NT2/D1 (cell line): ENCODE results near the gene KLHL29.

Experiments used
- SUZ12 ChIP-seq: IDR thresholded peaks from 2 replicates; pipeline ENCODE4 v1.6.1; 2011; ENCODE audit not compliant: insufficient read length, insufficient read depth; ENCODE audit errors: extremely low read depth
- YY1 ChIP-seq: IDR thresholded peaks from 2 replicates; pipeline ENCODE4 v1.6.1; 2011; ENCODE audit not compliant: insufficient read length, insufficient read depth
- ZNF274 ChIP-seq: IDR thresholded peaks from 2 replicates; pipeline ENCODE4 v1.6.1; 2011; ENCODE audit warnings: mild to moderate bottlenecking, low read depth, low read length

DNA sequence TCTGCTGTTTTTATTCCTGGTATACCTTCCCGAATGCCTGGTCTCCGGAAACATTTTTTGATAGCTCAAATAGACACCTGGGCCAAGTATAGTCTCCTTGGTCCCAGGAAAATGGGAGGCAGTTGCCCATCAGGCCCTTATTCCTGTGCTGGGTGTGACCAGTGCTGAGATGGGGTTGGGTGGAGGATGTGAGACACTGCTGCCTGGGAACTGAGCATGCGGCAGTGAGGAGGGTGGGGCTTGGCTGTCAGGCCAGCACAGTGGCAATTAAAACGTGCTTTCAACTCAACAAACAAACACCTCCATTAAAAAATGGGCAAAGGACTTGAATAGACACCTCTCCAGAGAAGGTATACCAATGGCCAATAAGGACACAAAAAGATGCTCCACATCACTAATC is 12.5 kb downstream of the KLHL29 start:
- TF ChIP-seq ZNF274 (no peak), SUZ12 (no peak), YY1 (no peak)
